Adipocyte (in vitro differentiated cells): ENCODE results near the gene C1S.

Experiments
- DNase-seq: peaks from one replicate; pipeline ENCODE4 v3.0.0-alpha.2; 2015; ENCODE audit warnings: low read depth
- H3K27me3 ChIP-seq: replicated peaks from 2 replicates; pipeline ENCODE4 v1.7.0; 2013; ENCODE audit warnings: mild to moderate bottlenecking, low read length, moderate library complexity; ENCODE audit not compliant: control insufficient read depth, insufficient read depth
- H3K36me3 ChIP-seq: 2 replicates; pipeline ENCODE4 v1.7.0; 2013; ENCODE audit warnings: low read length, mild to moderate bottlenecking, moderate library complexity; ENCODE audit not compliant: control insufficient read depth, insufficient read depth, severe bottlenecking
- H3K4me1 ChIP-seq: 2 replicates; pipeline ENCODE4 v1.7.0; 2013; ENCODE audit warnings: mild to moderate bottlenecking, low read length, moderate library complexity; ENCODE audit not compliant: control insufficient read depth, insufficient read depth
- H3K4me3 ChIP-seq: 2 replicates; pipeline ENCODE4 v1.7.0; 2013; ENCODE audit warnings: mild to moderate bottlenecking, low read length, moderate library complexity
- H3K9ac ChIP-seq: 2 replicates; pipeline ENCODE4 v1.7.0; 2013; ENCODE audit warnings: mild to moderate bottlenecking, low read length, moderate library complexity
- H3K9me3 ChIP-seq: 2 replicates; pipeline ENCODE4 v1.7.0; 2013; ENCODE audit warnings: mild to moderate bottlenecking, low read length, moderate library complexity; ENCODE audit not compliant: control insufficient read depth

Gene C1S

GRCh38 chr12:7116916-7117315 lies 56.4 kb downstream of the C1S start:
- H3K4me1 ChIP-seq: peaks cover 16% of the 10 kb centered on the region
- no peak overlapping the region for H3K9ac ChIP-seq
- H3K36me3 ChIP-seq: peaks cover 24% of the 10 kb centered on the region
- H3K27me3 ChIP-seq: no peaks in the 10 kb centered on the region
- no peak overlapping the region for H3K4me3 ChIP-seq
- no peaks in the 10 kb centered on the region for H3K9me3 ChIP-seq
- DNase-seq: no peak

GRCh38 chr12:7117670-7118069 lies 57.2 kb downstream of the C1S start:
- Histone ChIP-seq H3K4me1 (peaks cover 12% of the 10 kb centered on the region), H3K4me3 (no peak overlapping the region), H3K9me3 (no peaks in the 10 kb centered on the region), H3K27me3 (no peaks in the 10 kb centered on the region), H3K36me3 (peaks cover 24% of the 10 kb centered on the region), H3K9ac (no peak overlapping the region)
- no peak for DNase-seq

- Histone ChIP-seq H3K27me3 (no peaks in the 10 kb centered on the region), H3K4me1 (peaks cover 10% of the 10 kb centered on the region), H3K4me3 (no peak overlapping the region), H3K9ac (no peak overlapping the region), H3K36me3 (peaks cover 24% of the 10 kb centered on the region), H3K9me3 (no peaks in the 10 kb centered on the region)
- no peak for DNase-seq
Observed at GRCh38 chr12:7118881-7119280, 58.4 kb downstream of the C1S start.

- Histone ChIP-seq H3K4me3 (no peak overlapping the region), H3K4me1 (peaks cover 10% of the 10 kb centered on the region)
Observed at GRCh38 chr12:7120166-7120565, 59.6 kb downstream of the C1S start.

More at GRCh38 chr12:7120166-7120565, 59.6 kb downstream of the C1S start:
- Histone ChIP-seq H3K27me3 (no peaks in the 10 kb centered on the region), H3K9me3 (no peaks in the 10 kb centered on the region), H3K9ac (no peak overlapping the region), H3K36me3 (peaks cover 20% of the 10 kb centered on the region)
- no peak for DNase-seq
